Stimulated activated CD4-positive, alpha-beta T cell treated with anti-CD3 and anti-CD28 coated beads, Interleukin-4, amount 100 ng/mL, for 24 hours (primary cell): Measurements from ENCODE around the gene ALOX15B.

ENCODE experiments used
- DNase-seq: peaks from one replicate; pipeline ENCODE4 v3.0.0-alpha.2; 2020

ALOX15B gene

GRCh38 chr17:8038954-8039610 lies at the start of gene ALOX15B:
ALOX15B (plus strand) TSS chr17:8039059; CDS start chr17:8039156, 97 bp downstream.
- DNase-seq = no peak

GRCh38 chr17:7989781-7990655 lies 48.8 kb upstream of the ALOX15B start:
- DNase-seq = peak; percentile 95

- DNase-seq = no peak
Measured at GRCh38 chr17:7992516-7992915, 46.3 kb upstream of the ALOX15B start.

- DNase-seq = no peak
Measured at GRCh38 chr17:7992924-7993323, 45.9 kb upstream of the ALOX15B start.

- no peak for DNase-seq
Measured at GRCh38 chr17:7993972-7994589, 44.8 kb upstream of the ALOX15B start.

- no peak for DNase-seq
Measured at GRCh38 chr17:7995724-7996123, 43.1 kb upstream of the ALOX15B start.

GRCh38 chr17:7997186-7997585 lies 41.7 kb upstream of the ALOX15B start:
- peak; percentile 27 for DNase-seq

GRCh38 chr17:8001976-8002720 lies 36.7 kb upstream of the ALOX15B start, which contains the start of gene GUCY2D:
GUCY2D (plus strand) TSS chr17:8002615; CDS start chr17:8003048, 433 bp downstream.
- no peak for DNase-seq

GRCh38 chr17:8002721-8003593 lies 35.9 kb upstream of the ALOX15B start:
- no peak for DNase-seq

- DNase-seq = no peak
Measured at GRCh38 chr17:8003594-8004181, 35.2 kb upstream of the ALOX15B start.

- no peak for DNase-seq
Measured at GRCh38 chr17:8004899-8005298, 34.0 kb upstream of the ALOX15B start.

GRCh38 chr17:8005357-8005756 lies 33.5 kb upstream of the ALOX15B start:
- DNase-seq = no peak

GRCh38 chr17:8005967-8006730 lies 32.7 kb upstream of the ALOX15B start:
- no peak for DNase-seq

- no peak for DNase-seq
Measured at GRCh38 chr17:8006836-8007680, 31.8 kb upstream of the ALOX15B start.

GRCh38 chr17:8007836-8008235 lies 31.0 kb upstream of the ALOX15B start:
- no peak for DNase-seq

GRCh38 chr17:8012045-8012580 lies 26.7 kb upstream of the ALOX15B start:
- no peak for DNase-seq

GRCh38 chr17:8012996-8013640 lies 25.7 kb upstream of the ALOX15B start:
- DNase-seq = no peak

- DNase-seq = no peak
Measured at GRCh38 chr17:8013731-8014557, 24.9 kb upstream of the ALOX15B start.
